ENCODE data around the gene RMND1. TPM values are rescaled to one million over a fixed set of nuclear protein-coding genes. Genes with fewer than 3 reads are reported as not detected.
A peak's percentile ranks its signal among the peaks of the same experiment; 100 is the strongest.

The RMND1 gene
- total RNA-seq, 3 donors from 2014 or later (not counting 1 experiment from before 2014, with no cell fraction given), result 10.6 to 14.7 (median 11.3) TPM

- Histone ChIP-seq H3K36me3 (ENCODE audit: control insufficient read depth, insufficient read depth, low read length) (peaks cover 46% of the 10 kb centered on the region), H3K4me3 (ENCODE audit: low read length) (no peak overlapping the region), H3K9me3 (ENCODE audit: control insufficient read depth, insufficient read depth, low read length) (no peaks in the 10 kb centered on the region), H3K4me1 (ENCODE audit: control insufficient read depth, insufficient read depth, low read length) (no peaks in the 10 kb centered on the region), H3K27ac (ENCODE audit: low read length) (no peak overlapping the region), H3K27me3 (ENCODE audit: control insufficient read depth, insufficient read depth, low read length) (no peaks in the 10 kb centered on the region)
- H3K27me3 Mint-ChIP-seq (ENCODE audit: low read depth in 2 of 2), result no peaks in the 10 kb centered on the region
- H3K9me3 Mint-ChIP-seq, result no peaks in the 10 kb centered on the region
- intact Hi-C loops (cut with micrococcal nuclease), result no loop called here
- no peak overlapping the region for H3K27ac Mint-ChIP-seq
- no peak for ATAC-seq
- 97% methylated on average over 4 of the region's 4 CpGs for WGBS (ENCODE audit: insufficient coverage)
- no peaks in the 10 kb centered on the region for H3K4me1 Mint-ChIP-seq
- no peak overlapping the region for H3K4me3 Mint-ChIP-seq
- no peak for TF ChIP-seq CTCF (IDR thresholded peaks at IDR 0.05)
- peaks cover 6% of the 10 kb centered on the region for H3K36me3 Mint-ChIP-seq
- DNase-seq, result no peak
Measured at GRCh38 chr6:151425561-151425960, 26.4 kb downstream of the RMND1 start.

DNA sequence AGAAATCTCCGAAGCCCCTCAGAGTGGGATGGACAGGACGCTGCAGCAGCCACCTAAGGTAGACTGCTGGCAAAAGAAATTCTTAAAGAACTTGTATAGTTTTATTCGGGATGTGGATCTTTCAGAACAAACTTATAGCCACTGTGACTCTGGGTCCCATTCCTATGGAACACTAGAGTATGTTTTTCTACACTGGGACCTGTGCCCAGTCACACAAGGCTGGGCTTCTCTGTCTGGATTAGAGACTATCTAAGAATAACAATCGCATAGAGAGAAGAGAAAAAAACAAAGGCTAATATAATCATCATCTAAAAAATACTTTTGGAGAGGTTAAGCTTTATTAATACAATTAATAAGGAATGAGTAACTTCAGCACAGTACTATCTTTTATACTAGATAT, 28.9 kb downstream of the RMND1 start:
- no peak for TF ChIP-seq CTCF (IDR thresholded peaks at IDR 0.05)
- no peak overlapping the region for H3K27ac Mint-ChIP-seq
- Histone ChIP-seq H3K4me3 (ENCODE audit: low read length) (no peak overlapping the region), H3K27ac (ENCODE audit: low read length) (no peak overlapping the region), H3K4me1 (ENCODE audit: control insufficient read depth, insufficient read depth, low read length) (no peaks in the 10 kb centered on the region), H3K27me3 (ENCODE audit: control insufficient read depth, insufficient read depth, low read length) (no peaks in the 10 kb centered on the region), H3K36me3 (ENCODE audit: control insufficient read depth, insufficient read depth, low read length) (peaks cover 33% of the 10 kb centered on the region), H3K9me3 (ENCODE audit: control insufficient read depth, insufficient read depth, low read length) (no peaks in the 10 kb centered on the region)
- intact Hi-C loops (cut with micrococcal nuclease), result no loop called here
- ATAC-seq (no peak), DNase-seq (no peak)
- H3K4me3 Mint-ChIP-seq, result no peak overlapping the region
- no peaks in the 10 kb centered on the region for H3K4me1 Mint-ChIP-seq
- H3K36me3 Mint-ChIP-seq, result no peaks in the 10 kb centered on the region
- no peaks in the 10 kb centered on the region for H3K27me3 Mint-ChIP-seq (ENCODE audit: low read depth in 2 of 2)
- WGBS (ENCODE audit: insufficient coverage), result 94% methylated on average over 3 of the region's 4 CpGs
- no peaks in the 10 kb centered on the region for H3K9me3 Mint-ChIP-seq

GRCh38 chr6:151417477-151417876, 34.4 kb downstream of the RMND1 start:
- no peak for TF ChIP-seq CTCF (IDR thresholded peaks at IDR 0.05)
- Mint-ChIP-seq H3K27me3 (ENCODE audit: low read depth in 2 of 2) (no peaks in the 10 kb centered on the region), H3K27ac (no peak overlapping the region), H3K4me1 (peaks cover 16 to 19% of the 10 kb centered on the region in 2 donors), H3K4me3 (no peak overlapping the region), H3K36me3 (peaks cover 11% of the 10 kb centered on the region), H3K9me3 (no peaks in the 10 kb centered on the region)
- Histone ChIP-seq H3K4me1 (ENCODE audit: control insufficient read depth, insufficient read depth, low read length) (peaks cover 11% of the 10 kb centered on the region), H3K36me3 (ENCODE audit: control insufficient read depth, insufficient read depth, low read length) (peaks cover 22% of the 10 kb centered on the region), H3K4me3 (ENCODE audit: low read length) (no peak overlapping the region), H3K27me3 (ENCODE audit: control insufficient read depth, insufficient read depth, low read length) (no peaks in the 10 kb centered on the region), H3K27ac (ENCODE audit: low read length) (no peak overlapping the region), H3K9me3 (ENCODE audit: control insufficient read depth, insufficient read depth, low read length) (no peaks in the 10 kb centered on the region)
- intact Hi-C loops (cut with micrococcal nuclease), result no loop called here
- 100% methylated on average over 1 of the region's 1 CpG for WGBS (ENCODE audit: insufficient coverage)
- ATAC-seq (no peak), DNase-seq (no peak)

DNA sequence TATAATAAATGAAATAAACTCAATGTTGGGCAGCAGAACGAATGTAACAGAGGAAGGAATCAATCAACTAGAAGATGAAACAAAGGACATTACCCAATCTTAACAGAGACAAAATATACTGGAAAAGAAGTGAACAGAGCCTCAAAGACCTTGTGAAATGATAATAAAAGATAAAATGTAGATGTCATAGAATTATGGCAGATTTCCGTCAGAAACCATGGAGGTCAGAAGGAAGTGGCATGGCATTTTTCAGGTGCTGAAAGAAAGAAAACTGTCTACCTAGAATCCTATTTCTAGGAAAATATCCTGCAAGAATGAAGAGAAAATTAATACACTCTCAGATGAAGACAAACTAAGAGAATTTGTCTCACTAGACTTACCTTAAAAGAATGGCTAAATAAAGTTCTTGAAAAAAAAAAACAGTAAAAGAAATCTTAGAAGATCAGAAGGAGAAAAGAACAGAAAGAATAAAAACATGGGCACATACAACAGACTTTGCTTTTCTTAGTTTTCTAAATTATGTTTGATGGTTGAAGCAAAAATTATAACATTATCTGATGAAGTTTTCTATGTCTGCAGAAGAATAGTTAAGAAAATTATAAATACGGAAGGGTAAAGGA, 37.2 kb downstream of the RMND1 start:
- no CpG with 5 or more reads among the region's 3 CpGs for WGBS (ENCODE audit: insufficient coverage)
- H3K4me3 ChIP-seq (ENCODE audit: low read length), result no peak overlapping the region
- intact Hi-C loops (cut with micrococcal nuclease), result no loop called here
- peaks cover 13% of the 10 kb centered on the region for H3K36me3 ChIP-seq (ENCODE audit: control insufficient read depth, insufficient read depth, low read length)
- no peak for TF ChIP-seq CTCF (IDR thresholded peaks at IDR 0.05)
- H3K36me3 Mint-ChIP-seq, result peaks cover 11% of the 10 kb centered on the region
- no peak overlapping the region for H3K27ac ChIP-seq (ENCODE audit: low read length)
- peaks cover 11% of the 10 kb centered on the region for H3K4me1 ChIP-seq (ENCODE audit: control insufficient read depth, insufficient read depth, low read length)
- peaks cover 18 to 22% of the 10 kb centered on the region in 2 donors for H3K4me1 Mint-ChIP-seq
- no peak for DNase-seq
- H3K27me3 ChIP-seq (ENCODE audit: control insufficient read depth, insufficient read depth, low read length), result no peaks in the 10 kb centered on the region
- no peaks in the 10 kb centered on the region for H3K9me3 ChIP-seq (ENCODE audit: control insufficient read depth, insufficient read depth, low read length)
- H3K27me3 Mint-ChIP-seq (ENCODE audit: low read depth in 2 of 2), result no peaks in the 10 kb centered on the region
- peak overlapping the region; percentile 66 to 75 for H3K27ac Mint-ChIP-seq
- ATAC-seq, result no peak
- H3K4me3 Mint-ChIP-seq, result no peak overlapping the region
- H3K9me3 Mint-ChIP-seq, result no peaks in the 10 kb centered on the region

Data from natural killer cell (primary cell).